Measurements from ENCODE around the gene IRX2. TPM values are rescaled to one million over a fixed set of nuclear protein-coding genes. Genes with fewer than 3 reads are reported as not detected.

IRX2 gene
- total and polyA plus RNA-seq, 10 of the 15 experiments (the other 5 are each of a cell fraction or from before 2014, with no cell fraction given): not detected

GRCh38 chr5:2737273-2738155 is 14.0 kb downstream of the IRX2 start:
- FAIRE-seq: no peak
- intact Hi-C loops (cut with micrococcal nuclease; ENCODE audit: unreplicated experiment) (no loop called here), in situ Hi-C loops (cut with MboI) (no loop called here)
- Histone ChIP-seq H3K9ac (ENCODE audit: control insufficient read depth, insufficient read depth, low read length) (no peak overlapping the region), H3K4me1 (ENCODE audit: control insufficient read depth, insufficient read depth, low read length) (no peaks in the 10 kb centered on the region), H3K27me3 (replicated peaks in 1 of 2; ENCODE audit: control insufficient read depth in 2 of 2, insufficient read depth in 2 of 2, low read length in 1 of 2) (no peaks in the 10 kb centered on the region), H3K36me3 (ENCODE audit: control insufficient read depth in 2 of 2, insufficient read depth in 2 of 2, low read length in 1 of 2) (no peaks in the 10 kb centered on the region), H3K9me3 (replicated peaks; ENCODE audit: control insufficient read depth, insufficient read depth, low read length) (no peaks in the 10 kb centered on the region; the same call in 2 of the 3 replicates), H3K27ac (ENCODE audit: control insufficient read depth, insufficient read depth) (no peak overlapping the region), H4K20me1 (ENCODE audit: control insufficient read depth, insufficient read depth) (no peaks in the 10 kb centered on the region), H3K79me2 (ENCODE audit: control insufficient read depth, insufficient read depth, low read length) (no peaks in the 10 kb centered on the region), H2AFZ (ENCODE audit: control insufficient read depth, low read depth, low read length) (no peak overlapping the region), H3K4me3 (no peak overlapping the region), H3K4me2 (ENCODE audit: control insufficient read depth, insufficient read depth) (no peak overlapping the region)
- ChIA-PET RAD21 (ENCODE audit: unreplicated experiment) (no interaction called here), SMC1A (ENCODE audit: uncharacterized antibody, unreplicated experiment) (no interaction called here), POLR2A (no interaction called here), CTCF (no interaction called here)
- no TSS peak for BruUV-seq (replicated peaks)
- no peak for ATAC-seq
- no peak for TF ChIP-seq SP1 (IDR thresholded peaks at IDR 0.05; ENCODE audit: low read depth, low read length)
- TF ChIP-seq SMARCA5 (IDR thresholded peaks at IDR 0.05): no peak
- TF ChIP-seq SUZ12 (IDR thresholded peaks at IDR 0.05; ENCODE audit: unreplicated experiment): no peak
- no peak for DNase-seq (ENCODE audit: low read depth, low spot score)
- 17% methylated on average over 16 of the region's 17 CpGs for WGBS (ENCODE audit: insufficient coverage, insufficient replicate concordance, low lambda C conversion rate, missing lambda C conversion rate)

DNA sequence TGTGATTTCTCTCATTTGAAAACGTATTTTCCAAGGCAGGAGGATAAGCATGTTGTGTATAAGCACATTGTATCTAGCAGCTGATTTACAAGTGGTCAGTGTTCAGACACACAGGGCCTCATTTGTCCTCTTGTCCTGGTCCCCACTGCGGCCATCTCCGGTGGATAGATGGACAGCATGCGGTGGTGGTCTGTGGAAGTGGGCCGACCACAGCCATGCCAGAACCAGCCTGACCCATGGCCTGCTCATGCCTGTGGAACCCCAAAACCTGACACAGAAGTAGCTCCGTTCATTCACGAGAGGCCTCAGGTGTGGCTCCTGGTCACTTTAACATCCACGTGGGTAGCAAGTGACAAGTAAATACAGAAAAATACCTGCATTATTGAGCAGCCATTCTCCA is 14.6 kb downstream of the IRX2 start:
- ChIA-PET RAD21 (ENCODE audit: unreplicated experiment) (no interaction called here), SMC1A (ENCODE audit: uncharacterized antibody, unreplicated experiment) (no interaction called here), CTCF (no interaction called here), POLR2A (no interaction called here)
- no peaks in the 10 kb centered on the region for H3K4me1 ChIP-seq (ENCODE audit: control insufficient read depth, insufficient read depth, low read length)
- no peaks in the 10 kb centered on the region for H3K27me3 ChIP-seq (replicated peaks in 1 of 2; ENCODE audit: control insufficient read depth in 2 of 2, insufficient read depth in 2 of 2, low read length in 1 of 2)
- intact Hi-C loops (cut with micrococcal nuclease; ENCODE audit: unreplicated experiment) (no loop called here), in situ Hi-C loops (cut with MboI) (no loop called here)
- no peak for FAIRE-seq
- no peak overlapping the region for H2AFZ ChIP-seq (ENCODE audit: control insufficient read depth, low read depth, low read length)
- H3K36me3 ChIP-seq (ENCODE audit: control insufficient read depth in 2 of 2, insufficient read depth in 2 of 2, low read length in 1 of 2): no peaks in the 10 kb centered on the region
- no peaks in the 10 kb centered on the region for H3K79me2 ChIP-seq (ENCODE audit: control insufficient read depth, insufficient read depth, low read length)
- H3K4me3 ChIP-seq: no peak overlapping the region
- H3K27ac ChIP-seq (ENCODE audit: control insufficient read depth, insufficient read depth): no peak overlapping the region
- no TSS peak for BruUV-seq (replicated peaks)
- no peaks in the 10 kb centered on the region for H4K20me1 ChIP-seq (ENCODE audit: control insufficient read depth, insufficient read depth)
- no peaks in the 10 kb centered on the region; the same call in 2 of the 3 replicates for H3K9me3 ChIP-seq (replicated peaks; ENCODE audit: control insufficient read depth, insufficient read depth, low read length)
- no peak overlapping the region for H3K9ac ChIP-seq (ENCODE audit: control insufficient read depth, insufficient read depth, low read length)
- no peak overlapping the region for H3K4me2 ChIP-seq (ENCODE audit: control insufficient read depth, insufficient read depth)
- 52% methylated on average over 8 of the region's 8 CpGs for WGBS (ENCODE audit: insufficient coverage, insufficient replicate concordance, low lambda C conversion rate, missing lambda C conversion rate)
- ATAC-seq: no peak
- DNase-seq (ENCODE audit: low read depth, low spot score): no peak
- TF ChIP-seq TCF3 (IDR thresholded peaks at IDR 0.05; ENCODE audit: borderline replicate concordance, insufficient read depth, low read depth, low read length) (no peak), EP300 (IDR thresholded peaks at IDR 0.05; ENCODE audit: borderline replicate concordance in 1 of 2, control insufficient read depth in 1 of 2, low read depth in 2 of 2, low read length in 2 of 2) (no peak), ZZZ3 (IDR thresholded peaks at IDR 0.05; ENCODE audit: control insufficient read depth, insufficient read length, low read depth) (no peak), ETV6 (conservative IDR thresholded peaks at IDR 0.05 in 1 of 2, IDR thresholded peaks at IDR 0.05 in 1 of 2; ENCODE audit: borderline replicate concordance in 1 of 2, low read depth in 1 of 2) (no peak), E4F1 (IDR thresholded peaks at IDR 0.05; ENCODE audit: borderline replicate concordance, partially characterized antibody) (no peak), ZNF24 (IDR thresholded peaks at IDR 0.05) (no peak), YY1 (IDR thresholded peaks at IDR 0.05; ENCODE audit: low read depth, low read length) (no peak)
